ENCODE measurements around the gene MYO3B.

DNA sequence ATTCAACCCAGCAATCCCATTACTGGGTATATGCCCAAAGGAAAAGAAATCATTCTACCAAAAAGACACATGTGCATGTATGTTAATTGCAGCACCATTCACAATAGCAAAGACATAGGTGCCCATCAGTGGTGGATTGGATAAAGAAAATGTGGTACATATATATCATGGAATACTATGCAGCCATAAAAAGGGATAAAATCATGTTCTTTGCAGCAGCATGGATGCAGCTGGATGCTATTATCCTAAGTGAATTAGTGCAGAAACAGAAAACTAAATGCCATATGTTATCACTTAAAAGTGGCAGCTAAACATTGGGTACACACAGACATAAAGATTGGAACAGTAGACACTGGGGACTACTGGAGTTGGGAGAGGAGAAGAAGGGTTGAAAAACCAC is 82.2 kb downstream of the MYO3B start:
- TF ChIP-seq EZH2phosphoT487 (IDR thresholded peaks at IDR 0.05; ENCODE audit: low read depth) (no peak), CTCF (IDR thresholded peaks at IDR 0.05; ENCODE audit: low read depth, low read length) (no peak)
